ENCODE measurements around the gene HOXA4.

HOXA4 gene

DNA sequence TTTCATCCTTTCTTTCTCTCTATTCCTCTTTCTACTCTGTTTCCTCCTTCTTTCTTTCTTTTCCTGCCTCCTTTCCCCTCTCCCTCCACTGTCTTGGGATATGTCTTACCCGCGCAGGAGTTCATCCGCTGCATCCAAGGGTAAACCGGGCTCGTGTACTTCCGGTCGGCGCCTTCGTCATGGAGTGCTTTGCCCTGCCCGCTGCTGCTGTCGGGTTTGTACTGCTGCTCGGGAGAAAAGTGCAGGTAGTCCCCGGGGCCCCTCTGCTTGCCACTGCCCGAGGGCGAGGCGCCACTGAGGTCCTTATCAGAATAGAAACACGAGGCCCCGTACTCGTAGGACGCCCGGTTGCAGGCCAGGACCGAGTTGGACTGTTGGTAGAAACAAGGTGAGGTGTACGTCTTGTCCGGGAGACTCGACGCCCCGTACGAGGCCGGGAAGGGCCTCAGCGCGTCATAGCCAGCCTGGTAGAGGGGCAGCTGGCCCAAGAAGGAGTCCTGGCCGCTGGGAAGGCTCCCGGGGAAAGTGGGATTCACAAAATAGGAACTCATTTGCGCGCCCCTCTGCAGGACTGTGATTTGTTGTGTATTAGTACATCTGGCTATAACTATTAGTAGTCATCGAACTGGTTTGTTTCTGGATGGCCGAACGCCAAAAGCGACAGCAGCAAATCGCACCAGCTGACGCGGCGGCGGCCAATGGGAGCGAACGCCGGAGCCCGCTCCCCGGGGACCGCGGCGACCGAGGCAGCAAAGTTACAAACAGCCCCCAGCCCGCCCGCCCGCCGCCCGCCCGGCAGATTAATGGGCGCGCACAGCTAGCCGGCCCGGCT is 16.9 kb upstream of the HOXA4 start, which contains the start of gene HOXA6:
Gene HOXA6, minus strand, starts transcription at position 576 of the 832 bp plus-strand sequence. Its CDS starts 25 bp downstream, at position 551.
- DNase-seq (ENCODE audit: low read depth in 2 of 2, low spot score in 1 of 2) = no peak

DNA sequence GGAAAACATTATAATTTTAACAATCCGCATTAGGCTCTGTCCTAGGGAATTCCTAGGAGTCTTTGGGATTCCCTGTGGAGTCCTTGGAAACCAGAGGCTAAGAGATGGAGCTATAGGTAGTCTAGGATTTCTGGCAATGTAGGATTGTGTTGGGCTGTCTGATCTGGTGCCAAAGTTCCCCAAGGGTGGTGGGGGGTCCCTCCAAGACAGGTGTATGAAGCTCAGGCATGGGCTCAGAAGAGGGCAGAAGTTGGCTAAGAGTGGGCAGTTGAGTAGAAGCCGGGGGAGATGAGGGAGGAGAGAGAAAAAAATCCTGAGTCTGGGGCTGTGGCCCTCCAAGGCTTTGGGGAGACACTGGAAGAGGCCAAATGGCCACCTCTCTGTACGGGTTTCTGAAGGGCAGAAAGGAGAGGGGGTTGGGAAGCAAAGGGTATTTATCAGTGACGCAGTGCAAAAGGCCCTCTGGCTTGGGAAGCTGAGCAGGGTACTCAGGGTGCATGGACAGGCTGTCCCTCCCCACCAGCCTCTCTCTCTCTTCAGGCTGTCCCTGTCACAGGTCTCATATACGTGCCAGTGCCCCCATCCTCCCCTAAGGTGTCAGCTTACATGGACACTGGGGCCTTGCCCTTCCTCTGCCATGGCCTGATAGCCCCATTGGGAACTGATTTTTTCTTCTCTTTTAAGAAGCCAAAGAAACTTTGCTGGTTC is 16.1 kb upstream of the HOXA4 start:
- DNase-seq (ENCODE audit: low read depth in 2 of 2, low spot score in 1 of 2) = no peak

DNA sequence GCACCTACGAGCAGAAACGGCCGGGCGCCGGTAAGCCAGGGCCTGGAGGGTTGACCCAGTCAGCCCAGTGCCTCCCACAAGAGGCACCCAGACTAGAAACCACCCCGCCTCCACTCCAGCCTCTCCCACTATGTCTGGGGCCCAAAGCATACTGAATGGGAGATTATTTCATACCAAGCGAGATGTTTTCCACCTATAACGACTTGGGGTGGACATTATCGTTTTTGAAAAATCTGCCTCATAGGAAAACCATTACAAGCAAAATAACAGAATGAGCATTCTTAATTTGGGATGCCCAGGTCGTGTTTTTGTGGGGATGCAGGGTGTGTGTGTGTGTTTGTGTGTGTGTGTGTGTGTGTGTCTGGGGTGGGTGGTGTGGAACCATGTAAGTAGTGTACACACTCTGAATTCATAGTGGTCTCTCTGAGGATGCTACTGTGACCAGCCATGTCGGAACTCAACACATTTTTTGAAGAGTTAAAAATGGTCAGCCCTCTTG is 15.4 kb upstream of the HOXA4 start:
- DNase-seq (ENCODE audit: low read depth in 2 of 2, low spot score in 1 of 2) = no peak

GRCh38 chr7:27145165-27145913 is 14.8 kb upstream of the HOXA4 start:
- DNase-seq (ENCODE audit: low read depth in 2 of 2, low spot score in 1 of 2) = no peak

- no peak for DNase-seq (ENCODE audit: low read depth in 2 of 2, low spot score in 1 of 2)
Observed at GRCh38 chr7:27144781-27145164, 14.2 kb upstream of the HOXA4 start.

- DNase-seq (ENCODE audit: low read depth in 2 of 2, low spot score in 1 of 2) = no peak
Observed at GRCh38 chr7:27143950-27144780, 13.6 kb upstream of the HOXA4 start.

- DNase-seq (ENCODE audit: low read depth in 2 of 2, low spot score in 1 of 2) = no peak
Observed at GRCh38 chr7:27143023-27143949, 12.7 kb upstream of the HOXA4 start, which contains the start of gene HOXA5. HOXA5 (minus strand) TSS chr7:27143681; CDS start chr7:27143607, 74 bp downstream.

- no peak for DNase-seq (ENCODE audit: low read depth in 2 of 2, low spot score in 1 of 2)
Observed at GRCh38 chr7:27142580-27143022, 12.0 kb upstream of the HOXA4 start.

GRCh38 chr7:27141923-27142579 is 11.5 kb upstream of the HOXA4 start:
- DNase-seq (ENCODE audit: low read depth in 2 of 2, low spot score in 1 of 2) = no peak

GRCh38 chr7:27141137-27141922 is 10.8 kb upstream of the HOXA4 start:
- no peak for DNase-seq (ENCODE audit: low read depth in 2 of 2, low spot score in 1 of 2)

DNA sequence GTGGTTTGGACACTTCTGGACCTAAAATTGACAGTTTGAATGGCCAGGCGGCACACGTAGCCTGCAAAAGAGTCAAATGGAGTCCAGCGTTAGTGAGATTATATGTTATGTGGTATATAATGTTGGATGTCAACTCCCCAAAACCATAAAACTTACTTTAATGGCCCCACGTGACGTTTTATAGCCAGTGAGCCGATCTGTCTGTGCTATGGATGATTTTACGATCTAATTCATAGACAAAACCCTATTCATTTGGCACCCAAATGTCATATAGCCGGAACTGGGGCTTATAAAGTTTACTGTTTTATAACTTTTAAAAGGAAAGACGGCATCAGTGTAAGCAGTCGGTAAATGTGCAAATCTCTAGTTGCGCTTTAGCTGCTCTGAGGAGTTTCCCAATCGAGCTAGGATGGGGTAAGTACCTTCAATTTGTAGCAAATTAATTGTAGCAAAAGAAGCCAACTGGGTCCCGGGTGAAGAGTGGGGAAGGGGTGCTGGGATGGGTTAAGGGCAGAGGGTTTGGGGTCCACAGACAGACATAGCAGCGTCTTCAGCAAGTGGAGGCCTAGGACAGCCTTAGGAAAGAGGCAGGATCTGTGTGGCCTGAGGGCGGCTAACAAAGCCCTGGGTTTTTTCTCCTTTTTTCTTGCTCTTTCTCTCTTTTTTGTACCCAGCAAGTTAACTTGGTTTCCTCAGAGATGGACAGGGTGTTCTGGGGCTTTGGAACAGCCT is 9.7 kb upstream of the HOXA4 start:
- no peak for DNase-seq (ENCODE audit: low read depth in 2 of 2, low spot score in 1 of 2)

DNA sequence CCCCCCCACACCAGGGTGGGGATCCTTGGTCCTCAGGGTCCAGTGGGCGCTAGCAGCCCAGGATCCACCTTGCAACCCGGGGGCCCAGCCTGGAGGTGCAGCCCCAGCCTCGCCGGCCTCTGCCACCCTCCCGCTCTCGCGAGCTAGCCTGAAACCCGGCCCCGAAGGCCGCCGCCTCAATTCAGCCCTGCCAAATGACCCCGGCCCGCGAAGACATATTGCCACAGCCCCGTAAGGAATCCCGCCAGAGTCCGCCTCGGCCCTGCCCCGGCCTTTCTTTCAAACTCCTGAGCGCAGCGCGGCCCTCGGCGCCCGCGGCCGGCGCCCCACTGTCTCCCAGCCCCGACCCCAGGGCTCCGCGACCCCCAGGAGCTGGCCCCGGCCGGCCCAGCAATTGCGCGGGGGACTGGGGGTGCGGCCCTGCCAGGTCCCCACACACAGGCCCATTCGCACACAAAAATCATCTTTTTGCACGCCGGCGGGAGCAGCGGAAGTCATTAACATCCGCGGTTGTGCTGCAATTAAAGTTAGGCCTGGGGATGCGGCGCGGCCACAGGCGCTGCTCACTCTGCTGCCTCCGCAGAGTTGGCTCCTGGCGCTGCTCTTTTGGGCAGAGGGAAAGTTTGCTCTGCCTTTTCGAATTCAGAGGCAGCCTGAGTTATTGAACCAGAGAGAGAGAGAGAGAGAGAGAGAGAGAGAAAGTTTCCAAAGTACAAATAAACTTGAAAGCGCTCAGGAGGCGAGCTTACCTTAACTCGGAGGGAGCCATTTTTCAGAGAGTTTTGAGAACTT is 9.0 kb upstream of the HOXA4 start:
- DNase-seq (ENCODE audit: low read depth in 2 of 2, low spot score in 1 of 2) = no peak

DNA sequence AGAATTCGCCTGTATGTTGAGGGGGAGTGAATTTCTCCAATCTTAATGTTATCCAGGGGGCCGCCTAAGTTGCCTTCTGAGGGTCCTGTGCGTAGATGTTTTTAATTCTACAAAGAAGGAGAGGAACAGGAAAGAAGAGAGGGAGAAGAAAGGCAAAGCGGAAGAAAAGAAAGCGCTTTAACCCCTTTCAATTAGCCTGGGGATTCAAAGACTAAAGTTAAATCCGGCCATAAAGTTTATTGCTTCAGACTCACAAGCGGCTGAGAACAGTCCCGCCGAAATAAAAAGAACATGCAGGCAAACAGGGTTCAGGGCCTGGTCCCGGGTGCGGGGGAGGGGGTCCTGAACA is 8.4 kb upstream of the HOXA4 start:
- DNase-seq (ENCODE audit: low read depth in 2 of 2, low spot score in 1 of 2) = no peak

- DNase-seq (ENCODE audit: low read depth in 2 of 2, low spot score in 1 of 2) = no peak
Observed at GRCh38 chr7:27138472-27138871, 7.9 kb upstream of the HOXA4 start.

DNA sequence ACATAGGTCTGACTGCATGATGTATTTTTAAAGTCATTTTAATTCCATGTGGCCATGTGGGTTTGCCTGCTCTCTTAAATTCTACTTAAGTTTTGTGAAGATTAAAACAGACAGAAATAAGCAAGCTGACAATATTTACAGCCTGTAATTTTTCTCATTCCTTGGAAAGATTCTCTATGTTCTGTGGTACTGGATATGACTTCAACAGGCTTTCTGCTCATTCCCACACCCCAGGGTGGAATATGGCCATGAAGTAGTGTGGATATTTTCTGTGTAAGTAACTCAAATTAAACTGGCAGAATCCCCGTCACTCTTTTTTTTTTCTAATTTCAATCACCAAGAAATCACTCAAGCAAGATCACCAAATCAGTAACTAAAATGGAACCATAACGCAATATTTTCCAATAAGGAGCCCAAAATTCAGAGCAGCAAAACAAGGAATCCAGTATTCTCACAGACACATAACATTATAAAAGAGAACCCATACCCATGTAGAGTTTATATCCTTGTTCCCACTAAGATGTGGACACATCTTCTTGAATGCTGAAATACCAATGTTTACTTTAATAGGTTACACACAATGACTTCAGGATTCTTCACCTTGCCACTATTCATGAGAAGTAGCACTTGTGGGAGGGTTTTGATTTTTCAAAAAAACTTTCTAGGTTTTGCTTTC is 7.2 kb upstream of the HOXA4 start:
- DNase-seq (ENCODE audit: low read depth in 2 of 2, low spot score in 1 of 2) = no peak

GRCh38 chr7:27134392-27134791 is 3.8 kb upstream of the HOXA4 start:
- DNase-seq (ENCODE audit: low read depth in 2 of 2, low spot score in 1 of 2) = no peak
